ENCODE measurements around the gene APOBEC2.

APOBEC2 gene

DNA sequence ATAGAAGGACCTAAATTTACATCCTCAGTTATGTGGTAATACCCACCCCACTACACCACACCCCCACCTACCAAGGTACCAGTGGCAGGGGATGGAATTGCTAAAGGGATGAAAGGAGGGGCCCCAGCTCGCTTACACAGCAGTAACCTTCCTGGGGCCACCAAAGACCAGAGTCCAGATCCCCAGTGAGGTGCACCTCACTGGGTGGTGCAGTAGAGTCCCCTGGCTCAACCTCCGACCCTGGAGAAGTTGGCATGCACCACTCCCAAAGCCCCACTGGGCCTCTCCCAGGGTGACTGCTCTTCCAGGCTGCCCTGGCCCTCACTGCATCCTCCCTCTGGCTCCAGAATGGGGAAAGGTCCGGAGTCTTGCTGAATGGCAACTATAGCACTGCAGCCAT, 14.8 kb upstream of the APOBEC2 start:
- DNase-seq = no peak

DNA sequence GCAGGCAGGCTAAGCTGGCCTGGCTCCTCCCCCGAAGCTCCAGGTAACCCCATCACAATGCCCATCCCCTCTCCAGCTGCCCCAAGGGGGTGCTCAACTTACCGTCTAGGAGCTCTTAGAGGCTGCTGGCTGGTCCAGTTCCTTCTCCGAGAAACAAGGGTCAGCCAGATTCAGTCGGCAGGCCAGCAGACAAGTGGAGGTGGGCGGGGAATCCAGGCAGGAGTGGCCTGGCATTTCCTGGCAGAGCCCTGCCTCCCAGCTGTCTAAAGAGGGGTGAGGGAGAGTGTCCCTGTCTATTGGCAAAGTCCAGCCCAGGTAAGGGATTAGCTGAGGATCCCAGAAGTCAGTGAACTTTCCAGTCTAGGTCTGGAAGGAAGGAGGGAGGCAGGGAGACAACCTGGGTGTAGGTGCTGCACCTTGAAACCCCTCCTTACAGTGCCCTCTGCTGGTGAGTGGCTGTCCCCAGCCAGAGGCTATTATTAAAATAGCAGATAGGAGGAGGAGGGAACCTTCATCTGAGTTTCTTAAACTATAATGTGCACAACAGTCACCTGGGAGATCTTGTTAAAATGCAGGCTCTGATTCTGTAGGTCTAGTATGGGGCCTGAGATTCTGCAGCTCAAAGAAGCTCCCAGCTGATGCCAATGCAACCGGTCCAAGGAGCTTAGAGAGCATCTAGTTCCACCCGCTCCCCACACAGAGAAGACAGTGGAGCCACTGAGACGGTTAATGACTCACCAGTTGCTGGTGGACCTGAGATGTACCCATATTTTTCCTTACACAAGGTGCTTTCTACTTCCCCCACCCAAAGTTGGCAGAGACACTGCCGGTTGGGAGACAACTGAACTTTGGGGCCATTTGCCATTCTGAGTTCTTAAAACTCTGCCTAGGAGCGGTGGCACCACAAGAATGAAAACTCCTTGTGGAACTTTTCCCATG, 13.7 kb upstream of the APOBEC2 start, which contains the start of gene UNC5CL:
UNC5CL (minus strand) TSS at position 162 of the 939 bp plus-strand sequence. CDS start 4,147 bp downstream, outside the sequence.
- DNase-seq = peak; percentile 68

DNA sequence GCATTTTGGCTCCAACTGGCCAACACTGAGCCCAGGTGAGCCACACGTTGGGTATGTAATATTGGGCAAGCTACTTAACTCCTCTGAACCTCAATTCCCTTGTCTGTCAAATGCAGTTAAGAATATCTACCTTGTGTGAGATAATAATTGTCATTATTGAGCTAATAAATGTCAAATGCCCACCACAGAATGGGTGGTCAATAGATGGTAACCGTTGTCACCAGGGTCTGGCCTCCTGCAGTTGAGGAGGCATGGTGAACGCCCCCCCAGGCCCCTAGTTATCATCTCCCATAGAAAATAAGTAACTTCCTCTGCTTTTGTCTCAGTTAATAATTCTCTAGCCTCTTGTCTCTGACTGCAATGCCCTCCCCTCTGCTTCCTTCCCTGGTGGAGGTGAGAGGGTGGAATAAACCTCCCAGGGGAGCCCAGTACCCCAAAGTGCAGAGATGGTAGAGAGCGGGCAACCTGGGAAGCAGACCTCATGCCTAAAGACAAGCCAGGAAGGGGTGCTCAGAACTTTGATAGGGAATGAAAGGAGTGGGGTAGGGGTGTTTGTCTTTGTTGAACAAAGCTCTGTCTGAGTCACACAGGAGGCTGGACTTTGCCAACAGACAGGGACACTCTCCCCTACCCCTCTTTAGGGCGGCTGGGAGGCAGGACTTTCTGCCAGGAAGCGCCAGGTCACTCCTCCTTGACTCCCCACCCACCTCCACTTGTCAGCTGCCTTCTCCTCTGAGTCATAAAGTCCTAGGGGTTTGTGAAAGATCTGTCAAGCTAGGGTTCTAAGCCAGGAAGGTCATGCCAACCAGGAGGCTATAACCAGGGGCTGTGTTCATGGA, 12.7 kb upstream of the APOBEC2 start:
- DNase-seq = no peak

DNA sequence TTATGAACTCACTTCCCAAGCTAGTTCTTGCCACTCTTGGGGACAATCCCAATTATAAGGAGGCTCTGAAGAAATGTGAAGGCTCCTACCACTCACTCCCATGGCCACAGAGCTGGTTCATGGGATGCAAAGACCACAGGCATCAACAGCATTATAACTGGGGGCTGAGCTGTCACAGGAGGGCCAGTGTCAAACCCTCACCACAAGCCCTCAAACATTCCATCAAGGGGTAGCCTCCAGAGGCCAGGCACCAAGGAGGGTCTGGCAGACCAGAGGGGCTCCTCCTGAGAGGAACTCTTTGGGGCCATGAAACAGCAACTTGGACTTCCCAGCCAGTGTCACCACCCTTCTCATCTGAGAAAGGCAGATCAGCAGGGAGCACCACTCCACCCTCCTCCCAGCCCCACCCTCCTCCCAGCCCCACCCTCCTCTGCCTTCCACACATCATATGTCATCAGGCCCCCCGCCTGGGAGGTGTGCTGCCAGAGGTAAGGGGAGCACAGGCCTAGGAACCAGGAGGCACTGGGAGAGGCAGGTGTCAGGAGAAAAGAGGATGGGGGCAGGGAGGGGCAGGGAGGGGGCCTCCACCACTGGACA, 12.0 kb upstream of the APOBEC2 start:
- DNase-seq = no peak

DNA sequence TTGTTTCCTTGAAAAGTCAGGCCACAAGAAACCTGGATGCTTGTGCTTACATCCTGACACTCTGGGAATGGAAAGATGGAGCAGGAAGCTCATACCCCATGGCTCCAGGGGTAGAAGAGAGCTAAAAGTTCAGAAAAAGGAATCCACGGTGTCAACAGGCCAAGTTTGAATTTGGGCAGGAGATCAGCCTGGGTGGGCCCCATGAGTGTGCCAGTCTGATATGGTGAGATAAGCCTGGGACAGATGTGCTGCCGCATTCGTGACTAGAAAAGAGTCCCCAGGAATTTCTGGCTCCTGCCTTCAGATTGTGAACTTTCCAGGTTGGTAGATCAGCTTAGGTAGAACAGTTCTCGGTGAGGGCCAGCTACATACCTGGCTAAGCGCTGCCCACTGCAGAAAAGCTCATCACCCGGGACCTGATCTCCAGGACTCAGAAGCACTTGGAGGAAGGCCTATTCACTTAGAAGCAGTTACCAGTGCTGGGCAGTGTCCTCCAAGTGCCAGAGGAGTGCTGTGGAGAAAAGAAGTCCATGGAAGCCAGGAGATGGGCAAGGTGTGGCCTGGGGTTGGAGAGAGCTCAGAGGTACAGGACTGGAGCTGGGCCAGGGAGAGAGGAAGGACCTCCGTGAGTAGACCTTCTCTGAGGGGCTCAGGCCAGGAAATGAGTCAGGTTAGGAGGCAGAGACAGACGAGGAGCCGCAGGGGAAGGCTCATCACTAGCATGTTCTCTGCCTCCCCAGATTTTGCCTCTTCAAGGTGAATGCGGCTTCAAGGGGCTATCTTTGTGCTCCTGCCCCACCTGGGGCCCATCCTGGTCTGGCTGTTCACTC, 10.6 kb upstream of the APOBEC2 start, which contains the start of gene TSPO2:
TSPO2 (plus strand) TSS at position 242 of the 830 bp plus-strand sequence; CDS start at position 761, 519 bp downstream.
- DNase-seq = no peak

DNA sequence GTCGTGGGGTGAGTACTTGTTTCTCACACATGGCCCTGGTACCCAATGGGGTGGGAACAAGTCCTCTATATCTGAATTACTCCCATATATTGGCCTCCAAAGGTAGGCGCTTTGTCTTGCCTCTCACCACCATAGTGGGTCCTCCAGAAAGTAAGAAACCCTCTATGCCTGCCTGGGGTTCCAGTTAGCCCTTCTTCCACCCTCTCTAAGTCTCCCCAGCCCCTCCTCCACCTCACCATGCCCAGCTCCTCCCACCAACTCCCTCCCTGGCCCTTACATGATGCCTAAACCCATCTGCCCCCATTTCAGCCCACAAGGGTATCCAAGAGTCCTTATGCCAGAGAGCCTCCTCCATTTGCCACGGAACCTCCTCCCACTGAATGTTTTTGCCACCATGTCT, 9.9 kb upstream of the APOBEC2 start:
- no peak for DNase-seq

DNA sequence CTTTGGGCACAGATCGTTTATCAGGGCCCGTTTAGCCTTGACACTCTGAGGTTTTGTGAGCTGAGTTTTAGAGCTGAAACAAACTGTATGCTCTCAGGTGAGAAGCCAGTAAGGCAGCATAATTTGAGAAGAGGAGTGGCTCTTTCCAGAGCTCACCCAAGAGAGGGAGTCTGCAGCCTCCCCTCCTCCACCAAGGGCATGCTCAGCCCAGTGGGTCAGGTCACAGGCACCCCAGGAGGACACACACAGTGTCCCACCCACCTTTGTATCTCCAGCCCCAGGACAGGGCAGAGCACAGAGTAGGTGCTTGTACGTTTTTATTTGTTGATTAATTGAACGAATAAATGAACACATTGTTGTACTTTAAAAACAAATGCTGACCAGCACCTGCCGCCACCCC, 7.3 kb upstream of the APOBEC2 start:
- DNase-seq = no peak

DNA sequence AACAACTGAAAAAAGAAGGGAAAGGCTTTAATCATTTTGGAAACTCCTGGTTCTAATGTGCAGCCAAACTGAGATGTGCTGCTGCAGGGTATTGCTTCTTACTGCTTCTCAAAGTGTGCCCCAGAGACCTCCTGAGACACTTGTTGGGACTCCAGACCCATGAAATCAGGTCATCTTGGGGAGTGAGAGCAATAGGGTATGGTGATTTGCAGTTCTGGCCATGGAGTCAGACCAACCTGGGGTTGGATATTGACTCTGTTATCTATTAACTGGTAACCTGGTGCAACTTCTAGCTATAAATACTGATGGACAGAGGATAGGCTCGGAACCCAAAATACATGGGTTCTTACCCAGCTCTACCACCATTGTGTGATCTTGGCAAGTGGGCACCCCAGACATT, 6.9 kb upstream of the APOBEC2 start:
- DNase-seq = no peak

DNA sequence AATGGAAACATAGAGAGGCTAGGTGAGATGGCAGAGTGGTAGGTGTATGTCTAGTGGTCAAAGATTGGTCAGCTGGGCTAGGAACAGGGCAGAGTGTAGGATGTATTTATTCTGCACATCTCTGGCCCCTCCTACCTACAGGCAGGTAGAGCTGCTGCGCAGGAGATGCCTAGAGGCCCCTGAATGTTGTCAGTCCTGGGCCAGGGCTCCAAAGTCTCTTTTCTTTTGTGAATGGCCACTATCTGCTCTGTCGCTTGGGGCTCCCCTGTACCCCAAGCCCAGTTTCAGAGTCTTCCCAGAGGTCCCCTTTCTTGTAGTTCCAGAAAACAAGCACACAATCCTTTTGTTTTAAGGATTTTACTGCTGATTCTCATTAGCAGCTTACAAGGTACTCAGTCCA, 5.7 kb upstream of the APOBEC2 start:
- no peak for DNase-seq

DNA sequence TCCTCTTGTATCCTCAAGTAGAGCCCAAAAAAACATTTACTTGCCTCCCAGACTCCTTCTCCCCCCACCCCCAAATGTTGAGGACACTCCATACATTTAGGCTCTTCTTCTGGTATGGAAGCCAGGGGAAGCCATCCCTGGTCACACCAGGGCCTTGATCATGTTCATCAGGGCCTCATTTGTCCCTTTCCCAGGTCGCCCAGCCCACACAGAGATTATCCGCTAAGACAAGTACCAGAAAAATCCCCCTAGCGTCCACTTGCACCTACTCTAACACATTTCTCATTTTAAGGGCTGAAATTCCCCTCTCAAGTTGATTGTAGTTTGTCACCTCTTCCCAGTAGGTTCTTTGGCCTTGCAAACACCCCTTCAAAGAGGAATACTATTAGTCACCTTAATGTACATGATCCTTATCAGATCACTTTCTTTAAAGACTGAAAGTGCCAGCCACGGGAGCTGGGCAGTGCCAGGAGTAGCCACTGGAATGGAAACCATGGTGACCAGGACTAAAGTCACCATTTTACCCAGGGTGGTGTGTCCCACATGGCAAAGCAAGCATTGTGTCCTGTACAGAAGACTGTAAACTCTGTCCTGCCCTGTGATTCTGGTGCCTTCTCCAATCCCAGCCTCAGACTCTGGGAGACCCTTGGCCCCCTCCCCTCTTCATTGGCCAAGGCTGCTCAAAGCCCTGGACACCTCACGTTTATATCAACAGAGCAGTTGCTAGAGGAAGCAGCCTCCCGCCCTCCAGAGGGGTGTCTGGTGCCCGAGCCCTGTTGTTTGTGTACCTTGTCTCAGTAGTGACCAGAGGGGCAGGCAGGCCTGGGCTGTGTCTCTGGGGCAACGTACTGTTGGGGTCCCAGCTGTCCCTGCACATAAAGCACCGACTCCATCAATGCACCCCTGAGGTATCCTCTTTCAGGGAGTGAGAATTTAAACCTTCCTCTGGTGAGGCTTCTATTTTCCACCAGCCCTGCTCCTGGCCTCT, 5.0 kb upstream of the APOBEC2 start:
- DNase-seq = no peak

DNA sequence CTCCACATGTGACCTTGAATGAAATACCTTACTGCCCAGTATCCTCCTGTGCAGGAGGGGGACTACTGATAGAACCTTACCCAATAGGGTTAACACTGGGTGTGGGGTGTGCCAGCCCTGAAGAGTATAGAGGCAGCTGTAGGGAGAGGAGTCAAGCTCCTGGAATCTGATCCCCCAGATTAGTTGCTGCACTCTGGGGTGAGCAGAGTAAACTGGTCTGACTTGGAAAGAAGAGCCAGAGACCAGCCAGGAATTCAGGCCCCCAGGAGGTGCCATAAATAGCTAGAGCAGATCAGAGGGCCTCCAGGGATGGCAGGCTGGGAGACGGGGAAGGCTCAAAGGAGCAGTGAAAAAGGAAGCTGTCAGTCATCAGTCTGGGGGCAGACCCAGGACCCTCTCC, 3.5 kb upstream of the APOBEC2 start:
- DNase-seq = no peak

DNA sequence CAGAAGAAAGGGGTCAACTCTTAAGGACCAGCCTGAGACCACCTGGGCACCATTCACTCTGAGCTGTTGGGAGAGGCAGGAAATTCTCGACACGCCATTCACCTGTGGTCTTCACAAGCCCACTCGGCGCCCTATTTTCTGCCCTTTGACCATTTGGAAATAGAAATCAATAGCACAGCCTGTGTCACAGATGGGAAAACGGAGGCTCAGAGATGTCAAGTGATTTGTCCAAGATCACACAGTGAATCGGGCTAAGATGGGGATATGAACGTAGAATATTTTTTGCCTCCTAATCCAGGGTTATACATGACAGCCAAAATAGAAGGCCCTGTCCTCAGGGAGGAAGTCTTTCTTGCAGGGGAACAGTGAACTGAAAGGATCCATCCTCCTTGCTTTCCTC, 3.0 kb upstream of the APOBEC2 start:
- no peak for DNase-seq

DNA sequence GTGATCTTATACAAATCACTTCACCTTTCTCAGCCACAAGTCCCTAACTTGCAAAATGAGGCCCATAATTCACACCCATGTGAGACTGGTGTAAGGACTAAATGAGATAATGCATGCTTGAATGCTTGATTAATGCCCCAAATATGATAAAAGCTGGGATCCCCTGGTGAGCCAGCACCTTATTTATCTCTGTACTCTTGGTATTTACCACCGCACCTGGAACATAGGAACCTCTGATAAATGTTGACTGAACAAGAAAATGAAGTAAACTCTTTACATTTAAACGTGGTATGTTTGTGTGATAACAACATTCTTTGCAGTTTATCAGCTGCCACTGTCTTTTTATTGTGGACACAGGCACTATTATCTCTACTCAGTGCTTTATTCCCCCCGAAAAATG, 2.5 kb upstream of the APOBEC2 start:
- no peak for DNase-seq

DNA sequence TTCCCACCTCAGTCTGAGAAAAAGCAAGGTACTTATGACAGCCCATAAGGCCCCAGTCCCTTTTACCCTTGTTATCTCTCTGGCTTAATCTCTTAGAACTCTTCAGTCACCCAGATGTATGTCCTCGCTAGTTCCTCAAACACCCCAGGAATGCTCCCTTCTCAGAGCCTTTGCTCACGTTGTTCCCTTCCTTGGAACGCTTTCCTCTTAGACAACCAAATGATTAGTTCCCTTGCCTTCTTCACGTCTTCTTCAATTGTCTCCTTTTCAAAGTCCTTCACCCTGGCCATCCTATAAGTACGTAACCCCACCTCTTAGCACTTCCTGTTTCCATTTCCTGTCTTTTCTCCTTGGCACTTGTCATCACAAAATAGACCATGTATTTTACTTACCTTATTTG, 1.1 kb upstream of the APOBEC2 start:
- no peak for DNase-seq

DNA sequence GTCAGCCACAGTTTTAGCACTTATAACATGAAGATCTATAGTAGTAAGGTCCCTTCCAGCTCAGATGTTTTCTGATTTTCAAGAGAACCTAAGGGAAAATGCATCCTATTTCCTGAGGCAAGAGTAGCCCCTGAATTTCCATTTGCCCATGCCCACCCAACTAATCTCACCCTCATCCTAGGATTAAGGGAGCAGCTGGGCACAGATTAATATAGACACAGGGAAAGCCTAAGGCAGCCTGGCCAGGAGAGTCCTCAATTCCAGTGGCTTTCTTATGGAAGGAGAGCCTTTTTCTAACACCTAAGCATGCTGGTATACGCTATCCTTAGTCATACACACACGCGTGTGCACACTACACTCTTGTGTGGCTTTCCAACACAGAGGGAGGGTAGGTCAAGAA, 1.5 kb downstream of the APOBEC2 start:
- no peak for DNase-seq

DNA sequence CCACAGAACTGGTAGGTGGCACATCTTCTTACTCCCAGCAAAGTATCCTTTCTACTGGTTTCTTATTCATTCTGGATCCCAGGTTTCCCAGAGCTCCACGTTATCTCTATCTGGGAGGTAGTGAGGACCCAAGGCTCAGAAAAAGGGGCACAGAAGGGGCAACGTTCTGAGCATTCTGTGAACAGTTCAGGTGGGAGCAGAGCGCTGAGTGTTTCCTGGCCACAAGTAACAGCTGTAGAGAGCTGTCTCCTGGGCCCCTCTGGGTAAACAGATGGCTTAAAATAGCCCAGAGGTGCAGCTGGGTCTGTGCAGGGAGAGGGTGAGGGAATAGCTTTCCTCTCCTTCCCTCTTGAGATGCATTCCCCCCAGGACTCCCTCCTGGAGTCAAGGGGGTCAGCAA, 2.1 kb downstream of the APOBEC2 start:
- no peak for DNase-seq

DNA sequence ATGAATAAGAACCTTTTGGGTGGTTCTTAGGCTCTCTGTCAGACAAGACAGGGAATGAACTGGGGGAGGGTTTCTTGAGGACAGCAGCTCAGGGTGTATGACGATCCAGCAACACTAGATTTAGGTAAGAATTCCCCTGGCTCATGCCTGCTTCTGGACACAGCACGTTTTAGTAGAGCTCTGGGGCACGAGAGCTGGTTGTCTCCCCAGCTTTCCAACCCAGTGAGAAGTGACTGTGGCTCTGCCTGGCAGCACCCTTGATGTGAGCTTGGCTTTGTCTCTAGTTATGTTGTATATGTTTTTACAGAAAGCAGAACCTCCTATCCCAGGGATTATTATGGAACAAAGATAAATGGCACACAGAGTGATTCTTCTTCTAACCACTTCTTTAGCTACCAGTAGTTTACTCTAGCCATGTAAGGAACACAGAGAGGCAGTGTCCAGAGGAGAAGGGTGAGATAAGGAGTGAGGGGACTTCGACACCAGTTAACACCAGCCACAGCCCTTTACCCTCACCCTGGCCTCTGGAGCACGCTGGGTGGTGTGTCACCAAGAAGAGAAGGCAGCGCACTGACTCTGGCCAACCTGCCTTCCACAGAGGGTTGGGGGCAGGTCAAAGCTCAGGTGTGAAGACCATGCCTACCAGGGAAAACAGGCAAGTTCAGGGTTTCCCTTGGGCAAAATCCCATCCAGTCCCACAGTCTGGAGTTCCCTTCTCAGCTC, 3.9 kb downstream of the APOBEC2 start:
- no peak for DNase-seq

DNA sequence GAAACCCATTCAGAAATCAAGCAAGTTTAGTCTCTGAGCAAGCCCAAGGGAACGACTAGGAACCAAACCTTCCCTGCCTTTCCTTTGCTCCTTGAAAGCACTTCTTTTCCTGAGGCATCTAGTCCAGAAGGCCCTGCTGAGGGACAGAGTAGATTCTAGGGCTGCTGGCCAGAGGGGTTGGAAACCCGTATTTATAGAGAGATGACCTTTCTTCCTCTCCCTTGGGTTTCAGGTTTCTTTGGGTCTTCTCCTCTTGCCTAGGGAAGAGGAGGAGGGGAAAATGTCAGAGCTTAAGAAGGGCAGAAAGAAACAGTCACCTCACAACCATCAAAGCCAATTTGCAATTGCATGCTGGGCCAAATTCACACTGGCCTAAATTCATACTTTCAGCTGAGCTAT, 5.8 kb downstream of the APOBEC2 start:
- no peak for DNase-seq

DNA sequence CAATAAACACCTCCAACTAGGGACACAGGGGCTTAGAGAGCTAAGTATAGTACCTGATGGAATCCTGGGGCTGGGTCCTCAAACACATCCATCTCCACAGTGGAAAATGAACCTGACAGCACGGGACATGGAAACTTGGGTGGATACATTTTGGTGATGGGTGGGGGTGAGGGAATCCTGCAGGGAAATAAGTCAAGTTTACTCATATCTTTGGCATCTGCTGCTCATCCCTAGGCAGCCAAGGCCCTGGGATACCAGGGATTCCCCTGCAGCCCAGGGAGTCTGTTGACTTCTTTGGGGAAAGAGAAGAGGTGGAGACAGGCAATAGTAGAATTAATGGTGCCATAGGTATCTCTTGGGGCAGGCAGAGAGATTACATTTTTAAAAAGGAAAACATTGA, 6.6 kb downstream of the APOBEC2 start:
- DNase-seq = no peak

DNA sequence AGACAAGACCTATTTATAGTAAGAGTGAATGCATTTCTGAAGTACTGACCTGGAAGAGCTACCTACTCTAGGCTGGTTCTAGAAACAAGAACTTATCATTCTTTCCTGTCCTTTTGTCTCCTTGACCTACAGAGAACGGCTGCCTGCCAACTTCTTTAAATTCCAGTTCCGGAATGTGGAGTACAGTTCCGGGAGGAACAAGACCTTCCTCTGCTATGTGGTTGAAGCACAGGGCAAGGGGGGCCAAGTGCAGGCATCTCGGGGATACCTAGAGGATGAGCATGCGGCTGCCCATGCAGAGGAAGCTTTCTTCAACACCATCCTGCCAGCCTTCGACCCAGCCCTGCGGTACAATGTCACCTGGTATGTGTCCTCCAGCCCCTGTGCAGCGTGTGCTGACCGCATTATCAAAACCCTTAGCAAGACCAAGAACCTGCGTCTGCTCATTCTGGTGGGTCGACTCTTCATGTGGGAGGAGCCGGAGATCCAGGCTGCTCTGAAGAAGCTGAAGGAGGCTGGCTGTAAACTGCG, 8.3 kb downstream of the APOBEC2 start:
- no peak for DNase-seq

Data from 8988T (cell line).